Neural cell (in vitro differentiated cells): ENCODE data around the gene RYR2.

Experiments used
- RAD21 ChIP-seq: fragments of 450-650 bp; conservative IDR thresholded peaks from 2 replicates; pipeline ENCODE4 v1.6.1; 2014; ENCODE audit warnings: antibody characterized with exemption, mild to moderate bottlenecking, moderate library complexity
- TF ChIP-seq, protein P1 (sequence below): fragments of 450-650 bp; IDR thresholded peaks from 2 replicates; pipeline ENCODE4 v1.5.1; 2014; ENCODE audit warnings: antibody characterized with exemption, mild to moderate bottlenecking, moderate library complexity; ENCODE audit not compliant: poor library complexity, severe bottlenecking

DNA sequence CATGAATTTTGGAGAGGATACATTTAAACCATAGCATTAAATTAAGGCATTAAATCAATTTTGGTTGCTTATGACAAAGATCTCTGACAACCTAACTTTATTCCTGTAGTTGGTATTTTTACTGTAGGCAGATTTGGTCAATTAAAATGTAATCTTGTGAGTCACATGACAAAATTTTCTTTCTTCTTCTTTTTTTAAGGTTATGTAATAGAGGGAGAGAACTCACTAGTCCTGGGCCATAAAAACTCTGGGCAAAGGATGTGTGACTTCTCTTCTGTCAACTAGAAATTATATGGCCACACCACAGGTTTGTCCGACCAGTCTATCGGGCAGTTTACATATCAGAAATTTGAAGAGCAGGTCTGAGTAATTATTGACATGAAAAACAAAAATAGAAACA is 181.4 kb downstream of the RYR2 start:
- no peak for TF ChIP-seq RAD21
- TF ChIP-seq, protein P1, sequence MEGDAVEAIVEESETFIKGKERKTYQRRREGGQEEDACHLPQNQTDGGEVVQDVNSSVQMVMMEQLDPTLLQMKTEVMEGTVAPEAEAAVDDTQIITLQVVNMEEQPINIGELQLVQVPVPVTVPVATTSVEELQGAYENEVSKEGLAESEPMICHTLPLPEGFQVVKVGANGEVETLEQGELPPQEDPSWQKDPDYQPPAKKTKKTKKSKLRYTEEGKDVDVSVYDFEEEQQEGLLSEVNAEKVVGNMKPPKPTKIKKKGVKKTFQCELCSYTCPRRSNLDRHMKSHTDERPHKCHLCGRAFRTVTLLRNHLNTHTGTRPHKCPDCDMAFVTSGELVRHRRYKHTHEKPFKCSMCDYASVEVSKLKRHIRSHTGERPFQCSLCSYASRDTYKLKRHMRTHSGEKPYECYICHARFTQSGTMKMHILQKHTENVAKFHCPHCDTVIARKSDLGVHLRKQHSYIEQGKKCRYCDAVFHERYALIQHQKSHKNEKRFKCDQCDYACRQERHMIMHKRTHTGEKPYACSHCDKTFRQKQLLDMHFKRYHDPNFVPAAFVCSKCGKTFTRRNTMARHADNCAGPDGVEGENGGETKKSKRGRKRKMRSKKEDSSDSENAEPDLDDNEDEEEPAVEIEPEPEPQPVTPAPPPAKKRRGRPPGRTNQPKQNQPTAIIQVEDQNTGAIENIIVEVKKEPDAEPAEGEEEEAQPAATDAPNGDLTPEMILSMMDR, result no peak
